NT2/D1 (cell line): ENCODE results near the gene TSPAN9.

Experiments
- YY1 ChIP-seq: IDR thresholded peaks from 2 replicates; pipeline ENCODE4 v1.6.1; 2011; ENCODE audit not compliant: insufficient read length, insufficient read depth
- ZNF274 ChIP-seq: IDR thresholded peaks from 2 replicates; pipeline ENCODE4 v1.6.1; 2011; ENCODE audit warnings: mild to moderate bottlenecking, low read depth, low read length

DNA sequence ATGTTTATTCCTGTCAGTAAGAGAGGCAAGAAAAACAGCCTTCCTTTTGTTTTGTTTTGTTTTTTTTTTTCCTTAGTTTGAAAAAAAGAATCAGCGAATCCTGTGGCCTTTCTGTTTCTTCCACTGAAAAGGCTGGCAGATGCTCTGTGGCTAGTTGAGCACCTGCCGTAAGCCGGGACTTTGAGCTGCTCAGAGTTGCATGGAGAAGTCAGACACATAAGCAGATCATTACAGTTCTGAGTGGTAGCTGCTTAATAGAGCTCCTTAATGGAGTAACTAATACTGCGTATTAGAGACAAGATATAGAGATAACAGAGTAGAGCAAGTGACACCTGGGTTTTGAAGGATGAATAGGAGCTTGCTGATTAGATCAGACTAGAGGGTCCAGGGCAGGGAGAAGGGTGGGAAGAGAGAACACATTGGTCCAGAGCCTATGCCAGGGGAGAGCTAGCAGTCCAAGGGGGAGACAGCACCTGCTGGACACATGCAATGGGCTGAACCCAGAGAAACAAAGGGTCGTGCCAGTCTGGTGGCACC is 129.4 kb downstream of the TSPAN9 start:
- no peak for TF ChIP-seq YY1
- no peak for TF ChIP-seq ZNF274
